Heart left ventricle (tissue), 16 donors: ENCODE results near the gene AMBP. TPM values are rescaled to one million over a fixed set of nuclear protein-coding genes. Genes with fewer than 3 reads are reported as not detected.

Source experiments
- ATAC-seq, 4 donors: fragments of 200-7000 bp; cut with Tn5 transposase; one replicate each; pipeline ENCODE4 v1.9.1; 2020 to 2022; ENCODE audit warnings: moderate library complexity in 4 of 4, mild to moderate bottlenecking in 3 of 4, moderate number of reproducible peaks in 1 of 4
- DNase-seq, 5 donors: peaks; one replicate each; pipeline ENCODE4 v3.0.0-alpha.2; 2020
- H3K27ac ChIP-seq, 12 donors: fragments of 200-600 bp; sonication (generic) in 4 of 12; one replicate each; pipeline versions ENCODE4 v1.5.0 to v1.8.0; 2016 to 2022; ENCODE audit warnings: mild to moderate bottlenecking in 2 of 12
- H3K27me3 ChIP-seq, 9 donors: fragments of 200-600 bp; sonication (generic) in 2 of 9; one replicate each; pipeline versions ENCODE4 v1.5.1 to v1.8.0; 2016 to 2022; ENCODE audit warnings: mild to moderate bottlenecking in 3 of 9
- H3K36me3 ChIP-seq, 9 donors: fragments of 200-600 bp; sonication (generic) in 2 of 9; one replicate each; pipeline versions ENCODE4 v1.5.0 to v1.8.0; 2018 to 2022; ENCODE audit warnings: mild to moderate bottlenecking in 2 of 9
- H3K4me1 ChIP-seq, 12 donors: fragments of 200-600 bp; sonication (generic) in 4 of 12; one replicate each; pipeline versions ENCODE4 v1.5.0 to v1.8.0; 2016 to 2022; ENCODE audit warnings: mild to moderate bottlenecking in 3 of 12
- H3K4me3 ChIP-seq, 12 donors: fragments of 200-600 bp; sonication (generic) in 4 of 12; one replicate each; pipeline versions ENCODE4 v1.5.0 to v1.8.0; 2017 to 2022; ENCODE audit warnings: mild to moderate bottlenecking in 9 of 12, moderate library complexity in 4 of 12
- H3K9me3 ChIP-seq, 12 donors: fragments of 200-600 bp; sonication (generic) in 4 of 12; one replicate each; pipeline versions ENCODE4 v1.5.0 to v1.8.0; 2016 to 2022; ENCODE audit warnings: mild to moderate bottlenecking in 1 of 12
- POLR2A ChIP-seq, 2 donors: fragments of 450-650 bp; IDR thresholded peaks; one replicate each; pipeline ENCODE4 v1.6.1; 2017; ENCODE audit warnings: antibody characterized with exemption in 2 of 2, mild to moderate bottlenecking in 2 of 2, moderate library complexity in 2 of 2
- WGBS, 4 donors: extraction: QIAGEN DNeasy Blood & Tissue Kit in 2 of 4; methylation state at CpG; one replicate each; pipeline versions ENCODE4 v1.1.5 to v1.1.7; 2013 to 2018; 5-methylcytosine and 5-hydroxymethylcytosine counted together
- intact Hi-C, 10 donors: fragments of 100-400 bp; cut with DNase I; formaldehyde crosslinking; loops; one replicate each; pipeline versions ENCODE4 v1.11.1 to v1.14.2; 2022
- polyA plus RNA-seq, 2 donors: library from polyadenylated mRNA; stranded (reverse); fragments of 200-250 nt; gene quantifications; one replicate each; pipeline ENCODE4 v1.2.3, GENCODE V29; 2013
- total RNA-seq, 9 donors: library from RNA; depleted of rRNA in 2 of 9; stranded (reverse); fragments of >200 nt in 2 of 9; fragmentation: NEBNext Ultra II Directional in 3 of 9; extraction: Animal tissue kit (Norgen Biotek cat#: 25700) in 3 of 9; gene quantifications; one replicate each; pipeline versions ENCODE4 v1.1.0 to v1.2.4, GENCODE V29; 2016 to 2023
- TF ChIP-seq, protein P1 (sequence below), 12 donors: fragments of 200-600 bp; sonication (generic) in 4 of 12; IDR thresholded peaks; one replicate each; pipeline versions ENCODE4 v1.5.0 to v1.8.0; 2018 to 2022; ENCODE audit warnings: antibody characterized with exemption in 12 of 12, mild to moderate bottlenecking in 5 of 12
- donor health status: ischemic (EF 13 %, LVEDD 7.1; RV severe dilation, severe dysfunction).
- donor health status: healthy with polysubstance abuse.
- donor health status: DM: no; HTN: yes; CAD: no.
- donor health status: DM: no; HTN: no; CAD: no.
- donor health status: ischemic (EF 25% LVEDD 6.9; RV normal size, moderate dysfunction).
- donor health status: ischemic (EF 25% LVEDD 5.7; RV mildly dilated, moderate dysfunction).
- donor health status: healthy.
- donor health status: DM: yes; HTN: yes; CAD: no.
- donor health status: ischemic (EF 35%, LVEDD 5.7; RV mildly dilated, moderate dysfunction).
- donor health status: nonischemic (EF 11% LVEDD 7.7; RV severe dilation, severe dysfunction).
- donor health status: DM: yes; HTN: yes; CAD: no.
- donor health status: PGD.
- donor health status: ischemic (EF 29% LVEDD 5.4; RV normal size, mild dysfunction).
- donor health status: nonischemic (EF 23%, LVEDD 6.1; RV moderate dilation, normal function).

Gene AMBP
- total and polyA plus RNA-seq, 11 donors: 0.08 to 0.32 (median 0.20) TPM; not detected in 8

DNA sequence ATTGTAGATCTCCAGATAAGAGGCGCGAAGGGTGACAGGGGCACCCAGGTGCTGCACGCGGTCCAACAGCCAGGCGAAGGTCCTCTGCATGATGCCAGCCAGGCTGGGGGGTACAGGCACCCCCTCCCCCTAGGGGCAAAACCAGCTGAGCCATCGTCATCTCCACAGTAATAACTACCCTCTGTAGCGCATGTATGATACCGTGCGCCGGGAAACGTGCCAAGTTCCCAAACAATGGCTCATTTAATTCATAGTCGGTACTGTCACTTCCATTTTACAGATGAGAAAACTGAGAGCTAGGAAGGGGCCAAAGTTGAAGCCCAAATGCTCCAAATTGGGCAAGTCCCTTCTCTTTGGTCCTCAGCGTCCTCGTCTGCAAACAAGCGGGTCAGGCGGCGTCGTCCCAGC is 19.5 kb upstream of the AMBP start:
- H3K27me3 ChIP-seq: peaks cover 0 to 34% (median 13%) of the 10 kb centered on the region in 9 donors
- TF ChIP-seq POLR2A (IDR thresholded peaks at IDR 0.05): no peak
- TF ChIP-seq, protein P1, sequence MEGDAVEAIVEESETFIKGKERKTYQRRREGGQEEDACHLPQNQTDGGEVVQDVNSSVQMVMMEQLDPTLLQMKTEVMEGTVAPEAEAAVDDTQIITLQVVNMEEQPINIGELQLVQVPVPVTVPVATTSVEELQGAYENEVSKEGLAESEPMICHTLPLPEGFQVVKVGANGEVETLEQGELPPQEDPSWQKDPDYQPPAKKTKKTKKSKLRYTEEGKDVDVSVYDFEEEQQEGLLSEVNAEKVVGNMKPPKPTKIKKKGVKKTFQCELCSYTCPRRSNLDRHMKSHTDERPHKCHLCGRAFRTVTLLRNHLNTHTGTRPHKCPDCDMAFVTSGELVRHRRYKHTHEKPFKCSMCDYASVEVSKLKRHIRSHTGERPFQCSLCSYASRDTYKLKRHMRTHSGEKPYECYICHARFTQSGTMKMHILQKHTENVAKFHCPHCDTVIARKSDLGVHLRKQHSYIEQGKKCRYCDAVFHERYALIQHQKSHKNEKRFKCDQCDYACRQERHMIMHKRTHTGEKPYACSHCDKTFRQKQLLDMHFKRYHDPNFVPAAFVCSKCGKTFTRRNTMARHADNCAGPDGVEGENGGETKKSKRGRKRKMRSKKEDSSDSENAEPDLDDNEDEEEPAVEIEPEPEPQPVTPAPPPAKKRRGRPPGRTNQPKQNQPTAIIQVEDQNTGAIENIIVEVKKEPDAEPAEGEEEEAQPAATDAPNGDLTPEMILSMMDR (IDR thresholded peaks at IDR 0.05): no peak
- WGBS, 4 donors: 19 to 30% (median 21%) methylated on average over 18 of the region's 18 CpGs

GRCh38 chr9:114096866-114097612 is 18.9 kb upstream of the AMBP start:
- Histone ChIP-seq H3K27me3 (peaks cover 0 to 32% (median 13%) of the 10 kb centered on the region in 9 donors), H3K36me3 (no peaks in the 10 kb centered on the region), H3K9me3 (peaks cover 0 to 6% (median 0%) of the 10 kb centered on the region in 12 donors), H3K4me1 (peaks cover 0 to 17% (median 5%) of the 10 kb centered on the region in 12 donors), H3K4me3 (no peak overlapping the region), H3K27ac (no peak overlapping the region)
- intact Hi-C loops: no loop called here
- TF ChIP-seq, protein P1 (IDR thresholded peaks at IDR 0.05): no peak
- no peak for TF ChIP-seq POLR2A (IDR thresholded peaks at IDR 0.05)
- ATAC-seq (no peak), DNase-seq (no peak)
- WGBS, 4 donors: 72 to 81% (median 76%) methylated on average over 14 of the region's 14 CpGs

More for the DNA sequence above, 19.5 kb upstream of the AMBP start:
- ATAC-seq (no peak), DNase-seq (no peak)
- H3K36me3 ChIP-seq: no peaks in the 10 kb centered on the region
- peaks cover 0 to 17% (median 5%) of the 10 kb centered on the region in 12 donors for H3K4me1 ChIP-seq
- intact Hi-C loops: no loop called here
- H3K9me3 ChIP-seq: peaks cover 0 to 10% (median 2%) of the 10 kb centered on the region in 12 donors
- no peak overlapping the region for H3K27ac ChIP-seq
- H3K4me3 ChIP-seq: peak overlapping the region in 11 of 12 donors; percentile 32 to 54 (median 48)

GRCh38 chr9:114096041-114096511 is 18.0 kb upstream of the AMBP start:
- H3K9me3 ChIP-seq: no peaks in the 10 kb centered on the region
- WGBS, 4 donors: 76 to 84% (median 80%) methylated on average over 9 of the region's 9 CpGs
- no peaks in the 10 kb centered on the region for H3K36me3 ChIP-seq
- H3K4me1 ChIP-seq: peaks cover 0 to 17% (median 5%) of the 10 kb centered on the region in 12 donors
- peaks cover 0 to 32% (median 13%) of the 10 kb centered on the region in 9 donors for H3K27me3 ChIP-seq
- ATAC-seq (no peak), DNase-seq (no peak)
- intact Hi-C loops: no loop called here
- H3K27ac ChIP-seq: no peak overlapping the region
- H3K4me3 ChIP-seq: no peak overlapping the region
- no peak for TF ChIP-seq POLR2A (IDR thresholded peaks at IDR 0.05)
- TF ChIP-seq, protein P1 (IDR thresholded peaks at IDR 0.05): no peak

GRCh38 chr9:114094971-114095370 is 16.9 kb upstream of the AMBP start:
- Histone ChIP-seq H3K36me3 (no peaks in the 10 kb centered on the region), H3K27ac (no peak overlapping the region), H3K4me3 (no peak overlapping the region), H3K9me3 (no peaks in the 10 kb centered on the region), H3K4me1 (peaks cover 0 to 17% (median 5%) of the 10 kb centered on the region in 12 donors), H3K27me3 (peaks cover 0 to 32% (median 13%) of the 10 kb centered on the region in 9 donors)
- 95 to 97% (median 97%) methylated on average over 10 to 12 of the region's 12 CpGs for WGBS, 4 donors
- ATAC-seq (no peak), DNase-seq (no peak)
- TF ChIP-seq, protein P1 (IDR thresholded peaks at IDR 0.05): no peak
- TF ChIP-seq POLR2A (IDR thresholded peaks at IDR 0.05): no peak
- intact Hi-C loops: no loop called here
